Measurements from ENCODE around the gene ARHGAP6.

DNA sequence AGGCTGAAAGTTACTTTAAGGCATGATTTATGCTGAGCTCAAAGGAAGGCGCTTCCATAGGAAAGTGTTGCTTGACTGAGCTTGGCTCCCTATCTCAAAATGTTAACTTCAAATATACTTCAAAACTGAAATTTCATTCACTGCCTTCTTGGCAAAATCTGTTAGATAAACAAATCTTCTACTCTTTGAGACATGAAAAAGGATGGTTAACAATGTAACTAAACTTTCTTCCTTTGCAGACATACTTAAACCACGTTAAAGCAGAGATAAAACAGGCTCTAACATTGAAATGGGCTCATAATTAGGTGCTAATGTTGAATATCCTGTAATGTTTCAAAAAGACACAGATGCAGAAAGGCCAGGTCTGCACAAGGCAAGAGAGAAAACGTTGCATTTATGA lies 262.1 kb downstream of the ARHGAP6 start:
- TF ChIP-seq YY1 (IDR thresholded peaks at IDR 0.05; ENCODE audit: insufficient read depth, insufficient read length) (no peak), ZNF274 (IDR thresholded peaks at IDR 0.05; ENCODE audit: low read depth, low read length) (no peak), SUZ12 (IDR thresholded peaks at IDR 0.05; ENCODE audit: extremely low read depth, insufficient read depth, insufficient read length) (no peak)
